Measurements from ENCODE around the gene ZNF202.
"Not testable (repeated sequence)": the region's sequence is repeated elsewhere in the genome, so short reads cannot be mapped to it uniquely, and the experiment has no call there.

GRCh38 chr11:123712627-123713026 is 28.8 kb downstream of the ZNF202 start:
- TF ChIP-seq RFX5 (IDR thresholded peaks at IDR 0.05); RNF2 (IDR thresholded peaks at IDR 0.05; ENCODE audit: borderline replicate concordance, low read depth); REST (IDR thresholded peaks at IDR 0.05); CBX8 (IDR thresholded peaks at IDR 0.05); JUN (IDR thresholded peaks at IDR 0.05); POLR2A (IDR thresholded peaks at IDR 0.05; ENCODE audit: low read length); ESRRA (IDR thresholded peaks at IDR 0.05; ENCODE audit: borderline replicate concordance, low read length); CTCF (IDR thresholded peaks at IDR 0.05); MYC (IDR thresholded peaks at IDR 0.05; ENCODE audit: borderline replicate concordance, low read length): not testable (repeated sequence)

Measured in A549 (cell line).